Measurements from ENCODE around the gene MYL9.
A peak's percentile ranks its signal among the peaks of the same experiment; 100 is the strongest.

Gene MYL9

GRCh38 chr20:36574366-36575135 lies 33.2 kb downstream of the MYL9 start:
- Histone ChIP-seq H2AFZ (ENCODE audit: low read depth, low read length) (peak overlapping the region; percentile 85), H3K27me3 (ENCODE audit: insufficient read depth, low read length, poor library complexity) (no peaks in the 10 kb centered on the region), H3K4me3 (ENCODE audit: low read depth in 1 of 2, low read length in 2 of 2) (peak overlapping the region; percentile 59 to 65), H3K27ac (ENCODE audit: low read length) (peak overlapping the region; percentile 82), H3K4me2 (ENCODE audit: insufficient read depth, low read length) (peak overlapping the region; percentile 95), H3K79me2 (ENCODE audit: insufficient read depth, low read length) (peaks cover 59% of the 10 kb centered on the region), H4K20me1 (ENCODE audit: insufficient read depth, low read length) (peaks cover 39% of the 10 kb centered on the region), H3K36me3 (ENCODE audit: insufficient read depth, low read length) (peaks cover 35% of the 10 kb centered on the region), H3K9ac (ENCODE audit: low read depth, low read length) (peak overlapping the region; percentile 97), H3K9me3 (ENCODE audit: insufficient read depth, low read length, severe bottlenecking) (no peaks in the 10 kb centered on the region), H3K4me1 (ENCODE audit: insufficient read depth, low read length) (peaks cover 37% of the 10 kb centered on the region)
- no peak for TF ChIP-seq EZH2 (IDR thresholded peaks at IDR 0.05; ENCODE audit: borderline replicate concordance, low read depth, low read length, severe bottlenecking)
- TF ChIP-seq, protein P1, sequence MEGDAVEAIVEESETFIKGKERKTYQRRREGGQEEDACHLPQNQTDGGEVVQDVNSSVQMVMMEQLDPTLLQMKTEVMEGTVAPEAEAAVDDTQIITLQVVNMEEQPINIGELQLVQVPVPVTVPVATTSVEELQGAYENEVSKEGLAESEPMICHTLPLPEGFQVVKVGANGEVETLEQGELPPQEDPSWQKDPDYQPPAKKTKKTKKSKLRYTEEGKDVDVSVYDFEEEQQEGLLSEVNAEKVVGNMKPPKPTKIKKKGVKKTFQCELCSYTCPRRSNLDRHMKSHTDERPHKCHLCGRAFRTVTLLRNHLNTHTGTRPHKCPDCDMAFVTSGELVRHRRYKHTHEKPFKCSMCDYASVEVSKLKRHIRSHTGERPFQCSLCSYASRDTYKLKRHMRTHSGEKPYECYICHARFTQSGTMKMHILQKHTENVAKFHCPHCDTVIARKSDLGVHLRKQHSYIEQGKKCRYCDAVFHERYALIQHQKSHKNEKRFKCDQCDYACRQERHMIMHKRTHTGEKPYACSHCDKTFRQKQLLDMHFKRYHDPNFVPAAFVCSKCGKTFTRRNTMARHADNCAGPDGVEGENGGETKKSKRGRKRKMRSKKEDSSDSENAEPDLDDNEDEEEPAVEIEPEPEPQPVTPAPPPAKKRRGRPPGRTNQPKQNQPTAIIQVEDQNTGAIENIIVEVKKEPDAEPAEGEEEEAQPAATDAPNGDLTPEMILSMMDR (IDR thresholded peaks at IDR 0.05; ENCODE audit: borderline replicate concordance, extremely low read depth, low read length, poor library complexity, severe bottlenecking): peak; percentile 23
- DNase-seq (peak; percentile 69), ATAC-seq (ENCODE audit: insufficient read depth, low read depth) (peak; percentile 43)

- H2AFZ ChIP-seq (ENCODE audit: low read depth, low read length): no peak overlapping the region
- H3K4me2 ChIP-seq (ENCODE audit: insufficient read depth, low read length): peak overlapping the region; percentile 95; the same call in 1 of the 2 replicates
- peaks cover 70% of the 10 kb centered on the region for H3K79me2 ChIP-seq (ENCODE audit: insufficient read depth, low read length)
- ATAC-seq (ENCODE audit: insufficient read depth, low read depth) (no peak), DNase-seq (no peak)
- H3K27me3 ChIP-seq (ENCODE audit: insufficient read depth, low read length, poor library complexity): no peaks in the 10 kb centered on the region
- H3K9me3 ChIP-seq (ENCODE audit: insufficient read depth, low read length, severe bottlenecking): no peaks in the 10 kb centered on the region
- H3K4me3 ChIP-seq (ENCODE audit: low read depth in 1 of 2, low read length in 2 of 2): no peak overlapping the region
- no peak overlapping the region for H3K27ac ChIP-seq (ENCODE audit: low read length)
- no peak overlapping the region; the same call in 1 of the 2 replicates for H3K9ac ChIP-seq (ENCODE audit: low read depth, low read length)
- H4K20me1 ChIP-seq (ENCODE audit: insufficient read depth, low read length): peaks cover 49% of the 10 kb centered on the region
- no peak for TF ChIP-seq EZH2 (IDR thresholded peaks at IDR 0.05; ENCODE audit: borderline replicate concordance, low read depth, low read length, severe bottlenecking)
- TF ChIP-seq, protein P1 (IDR thresholded peaks at IDR 0.05; ENCODE audit: borderline replicate concordance, extremely low read depth, low read length, poor library complexity, severe bottlenecking): no peak
- peaks cover 37% of the 10 kb centered on the region for H3K4me1 ChIP-seq (ENCODE audit: insufficient read depth, low read length)
- H3K36me3 ChIP-seq (ENCODE audit: insufficient read depth, low read length): peaks cover 50% of the 10 kb centered on the region
Measured at GRCh38 chr20:36576081-36576445, 34.7 kb downstream of the MYL9 start.

GRCh38 chr20:36578356-36579041 lies 37.2 kb downstream of the MYL9 start:
- Histone ChIP-seq H3K27ac (ENCODE audit: low read length) (no peak overlapping the region), H3K9ac (ENCODE audit: low read depth, low read length) (no peak overlapping the region), H4K20me1 (ENCODE audit: insufficient read depth, low read length) (peaks cover 55% of the 10 kb centered on the region), H3K4me3 (ENCODE audit: low read depth in 1 of 2, low read length in 2 of 2) (no peak overlapping the region), H3K4me1 (ENCODE audit: insufficient read depth, low read length) (peaks cover 21% of the 10 kb centered on the region), H3K36me3 (ENCODE audit: insufficient read depth, low read length) (peaks cover 73% of the 10 kb centered on the region), H3K9me3 (ENCODE audit: insufficient read depth, low read length, severe bottlenecking) (no peaks in the 10 kb centered on the region), H3K4me2 (ENCODE audit: insufficient read depth, low read length) (no peak overlapping the region), H3K27me3 (ENCODE audit: insufficient read depth, low read length, poor library complexity) (no peaks in the 10 kb centered on the region), H3K79me2 (ENCODE audit: insufficient read depth, low read length) (peaks cover 76% of the 10 kb centered on the region), H2AFZ (ENCODE audit: low read depth, low read length) (no peak overlapping the region)
- DNase-seq (no peak), ATAC-seq (ENCODE audit: insufficient read depth, low read depth) (no peak)
- TF ChIP-seq, protein P1 (IDR thresholded peaks at IDR 0.05; ENCODE audit: borderline replicate concordance, extremely low read depth, low read length, poor library complexity, severe bottlenecking): no peak
- TF ChIP-seq EZH2 (IDR thresholded peaks at IDR 0.05; ENCODE audit: borderline replicate concordance, low read depth, low read length, severe bottlenecking): no peak
